Measurements from ENCODE around the gene AIG1. TPM values are rescaled to one million over a fixed set of nuclear protein-coding genes. Genes with fewer than 3 reads are reported as not detected.

The AIG1 gene
- polyA plus RNA-seq, 1 donor from 2014 or later, result 23.2 TPM

DNA sequence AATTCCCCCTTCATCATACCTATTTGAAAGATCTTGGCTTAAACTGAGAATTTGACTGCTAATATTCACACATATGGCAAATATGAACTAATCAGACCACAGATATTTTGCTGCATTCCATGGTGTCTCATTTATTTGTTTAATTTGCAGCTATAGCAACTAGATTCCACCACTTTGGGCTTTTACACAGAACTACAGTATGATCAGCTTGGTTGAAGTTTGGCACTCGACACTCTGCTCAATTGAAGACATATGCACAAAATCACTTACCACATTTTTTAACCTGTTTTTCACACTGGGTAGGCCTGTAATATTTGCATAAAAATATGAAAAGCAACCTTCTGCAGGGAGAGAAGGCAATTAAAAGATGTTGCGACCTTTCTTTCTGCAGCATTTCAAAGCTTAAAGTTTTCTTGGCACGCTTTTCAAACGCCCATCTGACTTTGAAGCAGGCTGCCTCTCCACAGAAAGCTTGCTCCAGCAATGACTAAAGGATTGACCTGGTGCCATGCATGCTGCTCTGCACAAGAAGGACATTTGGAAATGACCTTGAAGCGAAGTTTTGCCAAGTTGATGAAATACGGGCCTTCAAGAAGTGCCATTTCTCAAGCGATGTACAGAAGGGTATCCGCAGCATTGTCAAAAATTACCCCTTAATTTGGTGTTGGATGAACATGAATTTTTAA is 126.7 kb downstream of the AIG1 start:
- no peak overlapping the region for H3K27ac ChIP-seq (ENCODE audit: low read length)
- H2AFZ ChIP-seq (ENCODE audit: low read depth, low read length), result no peak overlapping the region
- no peaks in the 10 kb centered on the region for H3K36me3 ChIP-seq (ENCODE audit: insufficient read depth, low read length)
- no peak overlapping the region for H3K4me2 ChIP-seq (ENCODE audit: low read length)
- H3K27me3 ChIP-seq (ENCODE audit: insufficient read depth, low read depth, low read length), result no peaks in the 10 kb centered on the region
- H3K79me2 ChIP-seq (replicated peaks; ENCODE audit: insufficient read depth, low read length), result no peaks in the 10 kb centered on the region
- H3K9ac ChIP-seq (ENCODE audit: low read length), result no peak overlapping the region
- H4K20me1 ChIP-seq (ENCODE audit: insufficient read depth), result no peaks in the 10 kb centered on the region
- no peaks in the 10 kb centered on the region for H3F3A ChIP-seq (ENCODE audit: insufficient read depth, low read length, poor library complexity, severe bottlenecking)
- no peaks in the 10 kb centered on the region for H3K9me2 ChIP-seq (ENCODE audit: insufficient read depth, low read length)
- H3K4me3 ChIP-seq (ENCODE audit: low read length), result no peak overlapping the region
- TF ChIP-seq MXI1 (conservative IDR thresholded peaks at IDR 0.05; ENCODE audit: poor library complexity, severe bottlenecking) (no peak), RAD21 (conservative IDR thresholded peaks at IDR 0.05) (no peak), TAF1 (IDR thresholded peaks at IDR 0.05; ENCODE audit: low read depth) (no peak), SMC3 (conservative IDR thresholded peaks at IDR 0.05; ENCODE audit: poor library complexity) (no peak), EP300 (conservative IDR thresholded peaks at IDR 0.05; ENCODE audit: poor library complexity, severe bottlenecking) (no peak), POLR2AphosphoS5 (IDR thresholded peaks at IDR 0.05) (no peak), EZH2 (IDR thresholded peaks at IDR 0.05; ENCODE audit: borderline replicate concordance, insufficient read depth, low read length, poor library complexity, severe bottlenecking) (no peak)
- TF ChIP-seq, protein P1, sequence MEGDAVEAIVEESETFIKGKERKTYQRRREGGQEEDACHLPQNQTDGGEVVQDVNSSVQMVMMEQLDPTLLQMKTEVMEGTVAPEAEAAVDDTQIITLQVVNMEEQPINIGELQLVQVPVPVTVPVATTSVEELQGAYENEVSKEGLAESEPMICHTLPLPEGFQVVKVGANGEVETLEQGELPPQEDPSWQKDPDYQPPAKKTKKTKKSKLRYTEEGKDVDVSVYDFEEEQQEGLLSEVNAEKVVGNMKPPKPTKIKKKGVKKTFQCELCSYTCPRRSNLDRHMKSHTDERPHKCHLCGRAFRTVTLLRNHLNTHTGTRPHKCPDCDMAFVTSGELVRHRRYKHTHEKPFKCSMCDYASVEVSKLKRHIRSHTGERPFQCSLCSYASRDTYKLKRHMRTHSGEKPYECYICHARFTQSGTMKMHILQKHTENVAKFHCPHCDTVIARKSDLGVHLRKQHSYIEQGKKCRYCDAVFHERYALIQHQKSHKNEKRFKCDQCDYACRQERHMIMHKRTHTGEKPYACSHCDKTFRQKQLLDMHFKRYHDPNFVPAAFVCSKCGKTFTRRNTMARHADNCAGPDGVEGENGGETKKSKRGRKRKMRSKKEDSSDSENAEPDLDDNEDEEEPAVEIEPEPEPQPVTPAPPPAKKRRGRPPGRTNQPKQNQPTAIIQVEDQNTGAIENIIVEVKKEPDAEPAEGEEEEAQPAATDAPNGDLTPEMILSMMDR (IDR thresholded peaks at IDR 0.05; ENCODE audit: poor library complexity, severe bottlenecking), result no peak
- TF ChIP-seq, protein P2, sequence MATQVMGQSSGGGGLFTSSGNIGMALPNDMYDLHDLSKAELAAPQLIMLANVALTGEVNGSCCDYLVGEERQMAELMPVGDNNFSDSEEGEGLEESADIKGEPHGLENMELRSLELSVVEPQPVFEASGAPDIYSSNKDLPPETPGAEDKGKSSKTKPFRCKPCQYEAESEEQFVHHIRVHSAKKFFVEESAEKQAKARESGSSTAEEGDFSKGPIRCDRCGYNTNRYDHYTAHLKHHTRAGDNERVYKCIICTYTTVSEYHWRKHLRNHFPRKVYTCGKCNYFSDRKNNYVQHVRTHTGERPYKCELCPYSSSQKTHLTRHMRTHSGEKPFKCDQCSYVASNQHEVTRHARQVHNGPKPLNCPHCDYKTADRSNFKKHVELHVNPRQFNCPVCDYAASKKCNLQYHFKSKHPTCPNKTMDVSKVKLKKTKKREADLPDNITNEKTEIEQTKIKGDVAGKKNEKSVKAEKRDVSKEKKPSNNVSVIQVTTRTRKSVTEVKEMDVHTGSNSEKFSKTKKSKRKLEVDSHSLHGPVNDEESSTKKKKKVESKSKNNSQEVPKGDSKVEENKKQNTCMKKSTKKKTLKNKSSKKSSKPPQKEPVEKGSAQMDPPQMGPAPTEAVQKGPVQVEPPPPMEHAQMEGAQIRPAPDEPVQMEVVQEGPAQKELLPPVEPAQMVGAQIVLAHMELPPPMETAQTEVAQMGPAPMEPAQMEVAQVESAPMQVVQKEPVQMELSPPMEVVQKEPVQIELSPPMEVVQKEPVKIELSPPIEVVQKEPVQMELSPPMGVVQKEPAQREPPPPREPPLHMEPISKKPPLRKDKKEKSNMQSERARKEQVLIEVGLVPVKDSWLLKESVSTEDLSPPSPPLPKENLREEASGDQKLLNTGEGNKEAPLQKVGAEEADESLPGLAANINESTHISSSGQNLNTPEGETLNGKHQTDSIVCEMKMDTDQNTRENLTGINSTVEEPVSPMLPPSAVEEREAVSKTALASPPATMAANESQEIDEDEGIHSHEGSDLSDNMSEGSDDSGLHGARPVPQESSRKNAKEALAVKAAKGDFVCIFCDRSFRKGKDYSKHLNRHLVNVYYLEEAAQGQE (IDR thresholded peaks at IDR 0.05; ENCODE audit: borderline replicate concordance), result no peak
- H3K9me3 ChIP-seq (ENCODE audit: low read length), result no peaks in the 10 kb centered on the region

DNA sequence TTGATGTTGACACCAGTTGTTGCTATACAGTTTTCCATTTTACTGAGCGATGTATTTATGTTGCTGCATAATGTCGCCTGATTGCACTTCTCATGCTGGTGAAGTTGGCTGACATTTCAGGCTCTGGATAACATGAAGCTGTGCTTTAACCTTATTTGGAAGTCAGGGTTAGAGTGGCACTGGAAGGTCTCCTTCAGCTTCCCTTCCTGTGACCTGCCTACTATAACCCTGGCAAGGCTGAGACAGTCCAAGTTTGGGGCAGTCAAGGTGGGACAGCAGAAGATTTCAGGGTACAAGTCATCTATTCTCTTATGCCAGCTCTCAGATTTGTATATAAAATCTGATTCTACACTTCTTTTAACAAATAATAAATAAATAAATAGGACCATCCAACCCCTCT is 127.6 kb downstream of the AIG1 start:
- no peaks in the 10 kb centered on the region for H3K9me3 ChIP-seq (ENCODE audit: low read length)

More for the DNA sequence above, 127.6 kb downstream of the AIG1 start:
- no peak overlapping the region for H3K4me2 ChIP-seq (ENCODE audit: low read length)
- TF ChIP-seq POLR2AphosphoS5 (IDR thresholded peaks at IDR 0.05) (no peak), SMC3 (conservative IDR thresholded peaks at IDR 0.05; ENCODE audit: poor library complexity) (no peak), MXI1 (conservative IDR thresholded peaks at IDR 0.05; ENCODE audit: poor library complexity, severe bottlenecking) (no peak), TAF1 (IDR thresholded peaks at IDR 0.05; ENCODE audit: low read depth) (no peak), EP300 (conservative IDR thresholded peaks at IDR 0.05; ENCODE audit: poor library complexity, severe bottlenecking) (no peak)
- TF ChIP-seq, protein P2 (IDR thresholded peaks at IDR 0.05; ENCODE audit: borderline replicate concordance), result no peak
- TF ChIP-seq, protein P1 (IDR thresholded peaks at IDR 0.05; ENCODE audit: poor library complexity, severe bottlenecking), result no peak
- no peak overlapping the region for H3K27ac ChIP-seq (ENCODE audit: low read length)
- no peak overlapping the region for H3K4me3 ChIP-seq (ENCODE audit: low read length)
- no peaks in the 10 kb centered on the region for H3K9me2 ChIP-seq (ENCODE audit: insufficient read depth, low read length)
- H3K9ac ChIP-seq (ENCODE audit: low read length), result no peak overlapping the region
- H3K36me3 ChIP-seq (ENCODE audit: insufficient read depth, low read length), result no peaks in the 10 kb centered on the region
- no peaks in the 10 kb centered on the region for H4K20me1 ChIP-seq (ENCODE audit: insufficient read depth)
- H2AFZ ChIP-seq (ENCODE audit: low read depth, low read length), result no peak overlapping the region
- H3K79me2 ChIP-seq (replicated peaks; ENCODE audit: insufficient read depth, low read length), result no peaks in the 10 kb centered on the region
- no peaks in the 10 kb centered on the region for H3K27me3 ChIP-seq (ENCODE audit: insufficient read depth, low read depth, low read length)
- H3F3A ChIP-seq (ENCODE audit: insufficient read depth, low read length, poor library complexity, severe bottlenecking), result no peaks in the 10 kb centered on the region
